IPS-18a (cell line): ENCODE results near the gene PLXDC2.

Experiments used
- H3K27ac ChIP-seq: one replicate; pipeline ENCODE4 v1.5.1; 2013; ENCODE audit warnings: low read length
- H3K27me3 ChIP-seq: one replicate; pipeline ENCODE4 v1.6.1; 2013; ENCODE audit warnings: mild to moderate bottlenecking, low read length; ENCODE audit not compliant: control insufficient read depth, insufficient read depth
- H3K36me3 ChIP-seq: one replicate; pipeline ENCODE4 v1.6.1; 2013; ENCODE audit warnings: low read depth, low read length; ENCODE audit not compliant: control insufficient read depth
- H3K4me1 ChIP-seq: one replicate; pipeline ENCODE4 v1.6.1; 2013; ENCODE audit warnings: low read depth, low read length; ENCODE audit not compliant: control insufficient read depth
- H3K4me3 ChIP-seq: one replicate; pipeline ENCODE4 v1.5.1; 2013; ENCODE audit warnings: low read length
- H3K9ac ChIP-seq: one replicate; pipeline ENCODE4 v1.6.1; 2013; ENCODE audit warnings: mild to moderate bottlenecking, low read length, moderate library complexity
- H3K9me3 ChIP-seq: one replicate; pipeline ENCODE4 v1.6.1; 2013; ENCODE audit warnings: low read depth, low read length; ENCODE audit not compliant: control insufficient read depth

PLXDC2 gene

DNA sequence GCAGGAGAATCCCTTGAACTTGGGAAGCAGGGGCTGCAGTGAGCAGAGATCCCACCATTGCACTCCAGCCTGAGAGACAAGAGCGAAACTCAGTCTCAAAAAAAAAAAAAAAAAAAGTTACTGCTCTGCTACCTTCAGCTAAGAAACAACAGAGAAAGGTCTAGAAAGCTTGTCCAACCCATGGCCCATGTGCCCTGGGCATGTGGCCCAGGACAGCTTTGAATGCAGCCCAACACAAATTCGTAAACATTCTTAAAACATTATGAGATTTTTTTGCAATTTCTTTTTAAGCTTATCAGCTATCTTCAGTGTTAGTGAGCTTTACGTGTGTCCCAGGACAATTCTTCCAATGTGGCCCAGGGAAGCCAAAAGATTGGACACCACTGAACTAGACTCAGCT is 22.9 kb downstream of the PLXDC2 start:
- peaks cover 41% of the 10 kb centered on the region for H3K4me1 ChIP-seq
- peak overlapping the region; percentile 40 for H3K27ac ChIP-seq
- no peaks in the 10 kb centered on the region for H3K9me3 ChIP-seq

DNA sequence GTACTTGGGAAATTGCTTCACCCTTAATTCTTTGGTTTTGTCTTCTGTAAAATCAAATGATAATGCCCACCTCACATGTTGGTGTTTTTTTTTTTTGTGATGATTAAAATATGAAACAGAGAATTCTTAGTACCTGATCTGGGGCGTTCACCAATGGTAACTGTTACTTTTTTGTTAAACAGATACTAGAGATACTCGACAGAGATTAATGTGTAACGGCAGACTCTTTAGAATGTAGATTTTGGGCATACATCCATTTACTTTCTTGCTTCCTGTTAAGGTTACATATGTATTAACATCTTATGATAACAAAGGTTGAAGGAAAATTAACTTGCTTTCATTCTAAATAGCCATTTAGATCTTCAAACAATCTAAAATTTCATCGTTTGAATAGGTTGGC is 23.3 kb downstream of the PLXDC2 start:
- Histone ChIP-seq H3K9me3 (no peaks in the 10 kb centered on the region), H3K27me3 (no peaks in the 10 kb centered on the region), H3K36me3 (no peaks in the 10 kb centered on the region), H3K27ac (no peak overlapping the region), H3K4me3 (no peak overlapping the region), H3K9ac (no peak overlapping the region), H3K4me1 (peaks cover 43% of the 10 kb centered on the region)

More for the DNA sequence above, 22.9 kb downstream of the PLXDC2 start:
- H3K27me3 ChIP-seq = no peaks in the 10 kb centered on the region
- H3K4me3 ChIP-seq = no peak overlapping the region
- no peak overlapping the region for H3K9ac ChIP-seq
- no peaks in the 10 kb centered on the region for H3K36me3 ChIP-seq

DNA sequence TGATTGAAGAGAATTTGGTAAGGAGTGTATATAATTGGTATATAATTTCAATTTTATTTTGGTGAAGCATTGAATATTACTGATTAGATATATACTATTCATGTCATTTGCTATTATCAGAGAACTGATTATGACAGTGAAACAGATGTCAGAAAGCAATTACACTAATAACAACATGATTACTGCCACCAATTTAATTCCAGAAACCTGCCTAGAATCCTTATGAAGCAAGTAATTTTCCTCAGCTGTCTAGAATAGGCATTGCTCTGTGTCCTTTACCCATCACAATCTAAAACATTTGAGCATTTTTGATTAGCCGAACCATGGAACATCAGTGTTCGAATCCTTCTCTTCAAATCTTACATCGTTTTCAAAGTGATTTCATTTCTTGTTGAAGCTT is 24.5 kb downstream of the PLXDC2 start:
- Histone ChIP-seq H3K27me3 (no peaks in the 10 kb centered on the region), H3K9me3 (no peaks in the 10 kb centered on the region), H3K9ac (no peak overlapping the region), H3K4me3 (no peak overlapping the region), H3K4me1 (peaks cover 50% of the 10 kb centered on the region), H3K27ac (no peak overlapping the region), H3K36me3 (no peaks in the 10 kb centered on the region)

DNA sequence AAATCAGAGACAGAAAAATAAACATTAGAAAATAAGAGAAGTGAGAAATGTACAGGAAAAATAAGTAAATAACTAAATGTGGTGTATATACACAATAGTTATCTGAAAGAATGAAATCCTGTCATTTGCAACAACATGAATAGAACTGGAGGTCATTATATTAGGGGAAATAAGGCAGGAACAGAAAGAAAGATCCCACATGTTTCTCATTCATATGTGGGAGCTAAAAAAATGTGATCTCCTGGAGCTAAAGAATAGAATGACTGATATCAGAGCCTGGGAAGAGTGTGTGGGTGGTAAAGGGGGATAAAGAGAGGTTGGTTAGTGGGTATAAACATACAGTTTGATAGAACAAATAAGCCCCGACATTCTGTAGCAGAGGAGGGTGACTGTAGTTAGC is 27.3 kb downstream of the PLXDC2 start:
- peaks cover 58% of the 10 kb centered on the region for H3K4me1 ChIP-seq
- H3K36me3 ChIP-seq = no peaks in the 10 kb centered on the region
- H3K9me3 ChIP-seq = no peaks in the 10 kb centered on the region
- H3K27me3 ChIP-seq = no peaks in the 10 kb centered on the region
- H3K9ac ChIP-seq = no peak overlapping the region
- no peak overlapping the region for H3K27ac ChIP-seq
- H3K4me3 ChIP-seq = peak overlapping the region; percentile 32

DNA sequence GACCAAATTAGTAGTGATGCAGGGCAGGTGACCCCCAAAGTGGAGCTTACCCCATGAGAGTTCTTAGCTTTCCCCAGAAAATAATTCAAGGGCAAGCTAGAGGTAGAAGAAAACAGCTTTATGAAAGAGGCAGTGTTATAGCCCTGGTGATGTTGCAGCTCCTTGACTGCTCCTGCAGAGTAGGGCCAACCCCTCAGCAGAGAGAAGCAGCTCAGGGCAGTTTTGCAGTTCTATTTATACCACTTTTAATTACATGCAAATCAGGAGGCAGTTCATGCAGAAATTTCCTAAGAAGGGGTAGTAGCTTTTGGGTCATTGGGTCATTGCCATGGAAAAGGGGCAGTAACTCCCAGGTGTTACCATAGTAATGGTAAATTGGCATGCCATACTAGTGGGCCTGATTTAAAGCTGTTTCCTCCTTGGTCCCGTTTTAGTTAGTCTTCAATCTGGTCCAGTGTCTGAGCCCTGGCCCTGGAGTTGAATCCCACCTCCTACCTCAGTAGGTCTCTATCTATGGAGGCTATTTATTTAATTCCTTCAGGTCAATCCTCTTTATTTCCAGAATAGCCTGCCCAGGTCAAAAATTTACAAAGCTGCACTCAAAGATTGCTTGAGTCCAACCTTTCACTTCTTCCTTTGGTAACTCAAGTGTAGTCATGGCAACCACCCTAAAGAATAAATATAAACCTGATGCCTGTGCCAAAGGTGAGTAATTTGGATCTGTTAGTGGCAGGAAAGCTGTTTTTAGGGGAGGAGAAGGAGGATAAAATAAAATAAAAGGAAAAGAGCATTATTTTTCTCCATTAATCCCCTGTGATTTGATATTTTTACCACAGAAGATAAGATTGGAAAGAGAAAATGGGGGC is 29.5 kb downstream of the PLXDC2 start:
- Histone ChIP-seq H3K9me3 (no peaks in the 10 kb centered on the region), H3K9ac (no peak overlapping the region), H3K27ac (no peak overlapping the region), H3K27me3 (no peaks in the 10 kb centered on the region), H3K4me3 (no peak overlapping the region), H3K36me3 (no peaks in the 10 kb centered on the region), H3K4me1 (peaks cover 45% of the 10 kb centered on the region)

DNA sequence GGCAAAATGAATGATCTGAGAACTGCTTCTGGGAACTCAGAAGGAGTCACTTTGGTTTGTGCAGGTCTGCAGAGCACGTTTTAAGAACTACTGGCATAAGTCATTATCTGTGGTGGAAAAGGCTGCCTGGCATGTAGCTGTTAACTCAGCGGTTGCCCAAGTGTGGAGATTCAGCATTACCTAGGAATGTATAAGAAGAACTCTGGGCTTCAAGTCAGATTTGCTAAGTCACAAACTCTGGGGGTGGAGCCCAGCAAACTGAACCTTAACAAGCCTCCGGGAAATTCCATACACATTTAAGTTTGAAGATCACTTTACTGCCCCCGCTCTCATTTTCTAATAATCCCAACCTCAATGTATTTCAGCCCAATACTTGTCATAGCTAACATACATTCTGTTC is 31.1 kb downstream of the PLXDC2 start:
- no peaks in the 10 kb centered on the region for H3K36me3 ChIP-seq
- no peaks in the 10 kb centered on the region for H3K27me3 ChIP-seq
- no peak overlapping the region for H3K27ac ChIP-seq
- no peaks in the 10 kb centered on the region for H3K9me3 ChIP-seq
- peaks cover 45% of the 10 kb centered on the region for H3K4me1 ChIP-seq
- H3K9ac ChIP-seq = no peak overlapping the region
- H3K4me3 ChIP-seq = no peak overlapping the region

DNA sequence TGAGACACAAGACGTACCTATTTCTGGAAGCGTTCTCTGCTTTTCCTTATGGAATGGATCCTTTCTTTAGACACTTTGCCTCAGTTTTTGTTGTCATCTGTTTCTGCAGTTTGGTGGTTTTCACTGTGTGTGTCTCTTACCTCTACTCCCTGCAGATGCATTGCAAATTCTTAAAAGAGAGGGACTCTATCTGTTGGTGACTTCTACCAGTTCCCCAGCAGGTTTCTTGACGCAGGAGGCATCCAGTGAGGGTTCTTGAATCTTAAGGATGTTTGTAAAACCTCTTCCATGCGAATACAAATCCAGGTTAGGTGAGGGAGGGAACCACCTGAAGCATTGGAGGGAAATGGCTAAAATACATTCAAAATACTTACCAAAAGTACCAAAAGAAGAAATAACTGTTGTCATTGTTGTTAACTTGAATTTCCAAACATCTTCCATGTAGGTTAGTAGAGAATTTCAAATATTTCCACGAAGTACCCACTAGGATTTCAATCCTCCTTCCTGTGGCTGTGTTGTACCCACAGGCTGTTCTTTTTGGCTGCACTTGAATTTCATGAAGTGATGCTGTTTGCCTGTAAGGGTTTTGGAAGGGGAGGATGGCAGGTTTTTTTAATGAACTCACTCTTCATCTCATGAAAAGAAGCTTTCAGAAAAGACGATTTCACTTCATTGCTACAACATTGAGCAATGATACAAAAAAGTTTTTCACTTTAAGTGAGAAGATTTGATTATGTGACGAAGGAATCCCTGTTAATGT is 32.2 kb downstream of the PLXDC2 start:
- Histone ChIP-seq H3K27ac (no peak overlapping the region), H3K9ac (no peak overlapping the region), H3K27me3 (no peaks in the 10 kb centered on the region), H3K36me3 (no peaks in the 10 kb centered on the region), H3K9me3 (no peaks in the 10 kb centered on the region), H3K4me3 (no peak overlapping the region), H3K4me1 (peaks cover 39% of the 10 kb centered on the region)

DNA sequence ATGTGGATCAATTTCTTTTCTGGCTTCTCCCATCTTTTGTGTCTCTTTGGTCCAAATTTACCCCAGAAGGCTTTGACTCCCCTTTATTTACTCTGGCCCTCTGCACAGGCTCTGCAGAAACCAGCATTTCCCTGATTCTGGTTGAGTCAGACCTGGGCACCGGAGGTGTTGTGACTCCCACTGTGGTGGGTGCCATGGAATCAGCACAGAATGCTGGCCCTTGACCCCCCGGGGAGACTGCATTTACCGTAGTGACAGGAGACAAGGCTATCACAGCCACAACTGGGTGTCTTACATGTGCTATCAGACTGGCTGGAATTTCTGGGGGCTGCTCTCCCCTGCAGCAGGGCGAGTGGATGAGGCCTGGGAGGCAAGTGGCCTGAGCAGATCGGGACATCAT is 37.6 kb downstream of the PLXDC2 start:
- no peak overlapping the region for H3K4me3 ChIP-seq
- no peaks in the 10 kb centered on the region for H3K4me1 ChIP-seq
- H3K27ac ChIP-seq = no peak overlapping the region
- no peaks in the 10 kb centered on the region for H3K9me3 ChIP-seq
- no peaks in the 10 kb centered on the region for H3K36me3 ChIP-seq
- no peaks in the 10 kb centered on the region for H3K27me3 ChIP-seq
- no peak overlapping the region for H3K9ac ChIP-seq

DNA sequence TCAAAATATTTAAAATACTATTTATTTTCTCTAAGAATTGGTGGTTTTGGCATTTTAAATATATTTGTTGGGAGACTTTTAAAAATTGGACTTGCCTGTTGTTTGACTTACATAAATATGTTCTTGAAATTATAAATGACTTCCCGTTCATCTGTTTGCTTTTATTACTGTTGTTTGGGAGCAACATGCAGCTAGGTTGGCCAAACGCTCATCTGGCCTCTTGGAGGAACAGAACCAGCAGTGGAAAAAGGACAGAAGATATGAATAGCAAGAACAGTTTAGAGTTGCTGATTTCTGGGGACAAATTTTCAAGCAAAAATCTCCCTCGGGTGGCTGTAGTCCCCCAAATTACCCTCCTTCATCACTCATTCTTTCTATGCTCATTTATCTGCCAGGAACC is 41.6 kb downstream of the PLXDC2 start:
- H3K4me3 ChIP-seq = no peak overlapping the region
- H3K27me3 ChIP-seq = no peaks in the 10 kb centered on the region
- no peaks in the 10 kb centered on the region for H3K9me3 ChIP-seq
- H3K9ac ChIP-seq = no peak overlapping the region
- no peaks in the 10 kb centered on the region for H3K4me1 ChIP-seq
- H3K36me3 ChIP-seq = no peaks in the 10 kb centered on the region
- H3K27ac ChIP-seq = no peak overlapping the region

DNA sequence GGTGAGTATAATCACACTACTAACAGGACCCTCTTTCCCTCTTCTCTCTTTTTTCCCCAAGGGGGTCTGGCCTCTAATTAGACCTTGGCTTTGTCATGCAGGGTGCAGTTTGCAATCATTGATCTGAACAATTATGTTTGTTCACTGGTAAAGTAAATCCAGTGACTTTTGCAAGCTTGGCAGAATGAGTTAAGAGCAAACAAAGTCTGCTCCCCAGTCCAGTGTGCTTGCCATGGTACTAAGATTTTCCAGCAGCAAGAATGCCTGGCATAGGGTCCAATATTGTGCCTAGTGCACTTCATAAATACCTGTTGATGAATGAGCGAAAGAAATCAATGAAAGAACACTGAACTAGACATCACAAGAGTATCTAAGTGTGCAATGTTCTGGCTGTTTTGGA is 43.9 kb downstream of the PLXDC2 start:
- Histone ChIP-seq H3K9ac (no peak overlapping the region), H3K27me3 (no peaks in the 10 kb centered on the region), H3K9me3 (no peaks in the 10 kb centered on the region), H3K4me1 (no peaks in the 10 kb centered on the region), H3K27ac (no peak overlapping the region), H3K4me3 (no peak overlapping the region), H3K36me3 (no peaks in the 10 kb centered on the region)

DNA sequence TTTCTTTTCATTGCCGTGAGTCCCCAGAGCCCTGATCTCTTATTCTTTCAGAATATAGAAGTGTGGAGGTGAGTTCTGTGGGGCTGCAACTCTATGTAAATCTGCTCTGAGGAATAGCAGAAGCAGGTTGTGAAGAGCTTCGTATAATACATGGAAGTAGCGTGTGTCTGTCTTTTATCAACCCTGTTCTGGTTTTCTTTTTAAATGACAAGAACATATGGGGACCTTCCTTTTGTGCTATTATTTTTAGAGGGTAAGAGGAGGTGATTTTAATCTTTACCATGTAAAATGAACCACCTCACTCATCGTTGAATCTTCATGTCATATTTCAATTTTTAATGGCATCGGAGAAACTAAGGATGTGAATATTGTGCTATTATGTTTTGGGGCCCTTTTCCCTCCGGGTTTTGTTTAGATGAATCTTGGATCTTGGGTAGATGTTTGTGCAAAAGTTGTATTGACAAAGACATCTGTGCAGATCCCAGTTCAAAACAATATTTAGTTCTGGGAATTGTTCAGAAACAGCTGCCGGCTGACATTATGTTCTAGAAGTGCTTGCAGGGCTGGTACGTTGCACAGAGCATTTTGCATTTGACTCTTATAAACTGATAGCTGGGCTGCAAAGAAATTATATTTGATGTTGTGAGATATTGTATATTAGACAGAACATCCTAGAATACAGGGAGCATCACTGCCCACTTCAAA is 46.7 kb downstream of the PLXDC2 start:
- Histone ChIP-seq H3K27ac (no peak overlapping the region), H3K9me3 (no peaks in the 10 kb centered on the region), H3K9ac (no peak overlapping the region), H3K36me3 (no peaks in the 10 kb centered on the region), H3K4me3 (no peak overlapping the region), H3K27me3 (no peaks in the 10 kb centered on the region), H3K4me1 (no peaks in the 10 kb centered on the region)
